IMR-90 (cell line): ENCODE measurements around the gene SVIL. TPM values are rescaled to one million over a fixed set of nuclear protein-coding genes. Genes with fewer than 3 reads are reported as not detected.
A peak's percentile ranks its signal among the peaks of the same experiment; 100 is the strongest.

Source experiments
- ATAC-seq: fragments of 200-7000 bp; cut with Tn5 transposase; 2 replicates; pipeline ENCODE4 v1.9.1; 2020; ENCODE audit warnings: low read depth, mild to moderate bottlenecking, moderate library complexity
- BruUV-seq: library from RNA; stranded (reverse); fragments of 400-500 nt; replicated peaks from 2 replicates; lab custom pipeline; 2021; lab: Mats Ljungman, UMichigan
- CTCF ChIA-PET: fragments of 300-600 bp; formaldehyde crosslinking; extraction: SDS; loops from one replicate; lab custom pipeline; 2021; ENCODE audit warnings: antibody characterized with exemption; lab: Yijun Ruan, JAX
- POLR2A ChIA-PET: fragments of 300-600 bp; sonication (Branson Sonifier 250); formaldehyde crosslinking; loops from one replicate; lab custom pipeline; 2022; ENCODE audit warnings: antibody characterized with exemption; ENCODE audit not compliant: unreplicated experiment; lab: Charles Lee
- DNase-seq: peaks from one replicate; pipeline ENCODE4 v3.0.0; 2013
- H2AFZ ChIP-seq: replicated peaks from 2 replicates; pipeline ENCODE3; 2013; ENCODE audit warnings: low read length, mild to moderate bottlenecking; ENCODE audit not compliant: poor library complexity
- H2AK5ac ChIP-seq: 2 replicates; pipeline ENCODE4 v1.6.1; 2013; ENCODE audit warnings: low read depth, low read length, inconsistent platforms
- H2AK9ac ChIP-seq: replicated peaks from 2 replicates; pipeline ENCODE3; 2013; ENCODE audit warnings: mild to moderate bottlenecking, low read depth, low read length, moderate library complexity; ENCODE audit not compliant: poor library complexity
- H2BK120ac ChIP-seq: 2 replicates; pipeline ENCODE4 v1.6.1; 2013; ENCODE audit warnings: low read depth, low read length, inconsistent platforms
- H2BK15ac ChIP-seq: 3 replicates; pipeline ENCODE4 v1.6.1; 2013; ENCODE audit warnings: low read depth, low read length, inconsistent platforms
- H2BK20ac ChIP-seq: 2 replicates; pipeline ENCODE4 v1.6.1; 2013; ENCODE audit warnings: low read depth, mild to moderate bottlenecking, inconsistent platforms, low read length, moderate library complexity
- H2BK5ac ChIP-seq: 2 replicates; pipeline ENCODE4 v1.6.1; 2013; ENCODE audit warnings: mild to moderate bottlenecking, low read depth, low read length, inconsistent platforms; ENCODE audit not compliant: poor library complexity, severe bottlenecking
- H3K14ac ChIP-seq: replicated peaks from 2 replicates; pipeline ENCODE4 v1.6.1; 2013; ENCODE audit warnings: low read depth, low read length, inconsistent platforms
- H3K18ac ChIP-seq: 2 replicates; pipeline ENCODE4 v1.6.1; 2013; ENCODE audit warnings: low read depth, low read length, control low read depth
- H3K23ac ChIP-seq: 2 replicates; pipeline ENCODE4 v1.6.1; 2013; ENCODE audit warnings: low read depth, low read length, inconsistent platforms
- H3K27ac ChIP-seq: 2 replicates; pipeline ENCODE4 v1.5.1; 2013; ENCODE audit warnings: mild to moderate bottlenecking, control low read depth, low read length; ENCODE audit not compliant: insufficient read depth
- H3K27me3 ChIP-seq: 2 replicates; pipeline ENCODE4 v1.6.1; 2013; ENCODE audit warnings: low read length; ENCODE audit not compliant: control insufficient read depth, insufficient read depth
- H3K36me3 ChIP-seq: 2 replicates; pipeline ENCODE4 v1.6.1; 2013; ENCODE audit warnings: low read length, mixed read lengths; ENCODE audit not compliant: control insufficient read depth, insufficient read depth
- H3K4ac ChIP-seq: 2 replicates; pipeline ENCODE4 v1.6.1; 2013; ENCODE audit warnings: low read depth, low read length, inconsistent platforms
- H3K4me1 ChIP-seq: 2 replicates; pipeline ENCODE4 v1.6.1; 2013; ENCODE audit warnings: low read length, mixed read lengths; ENCODE audit not compliant: control insufficient read depth, insufficient read depth
- H3K4me2 ChIP-seq: 2 replicates; pipeline ENCODE4 v1.6.1; 2013; ENCODE audit warnings: low read depth, mild to moderate bottlenecking, control low read depth, low read length, moderate library complexity
- H3K4me3 ChIP-seq: 2 replicates; pipeline ENCODE4 v1.5.1; 2013; ENCODE audit warnings: low read depth, mild to moderate bottlenecking, control low read depth, low read length, moderate library complexity; ENCODE audit not compliant: insufficient read depth
- H3K56ac ChIP-seq: 2 replicates; pipeline ENCODE4 v1.6.1; 2013; ENCODE audit warnings: low read length, inconsistent platforms; ENCODE audit not compliant: insufficient read depth; ENCODE audit errors: extremely low read depth
- H3K79me1 ChIP-seq, 2 experiments: 2 replicates each; pipeline ENCODE4 v1.6.1; 2013; ENCODE audit warnings: low read length in 2 of 2, inconsistent platforms in 1 of 2, low read depth in 1 of 2
- H3K9ac ChIP-seq: 2 replicates; pipeline ENCODE4 v1.6.1; 2013; ENCODE audit warnings: low read depth, low read length, control low read depth
- H3K9me1 ChIP-seq: 2 replicates; pipeline ENCODE4 v1.6.1; 2013; ENCODE audit warnings: low read length, inconsistent platforms; ENCODE audit not compliant: insufficient read depth
- H3K9me3 ChIP-seq: 2 replicates; pipeline ENCODE4 v1.6.1; 2013; ENCODE audit warnings: low read length; ENCODE audit not compliant: control insufficient read depth, insufficient read depth
- H4K20me1 ChIP-seq: 2 replicates; pipeline ENCODE4 v1.6.1; 2013; ENCODE audit warnings: low read length, inconsistent platforms; ENCODE audit not compliant: insufficient read depth
- H4K5ac ChIP-seq: 2 replicates; pipeline ENCODE4 v1.6.1; 2013; ENCODE audit warnings: mild to moderate bottlenecking, low read depth, low read length, control low read depth
- H4K8ac ChIP-seq, 2 experiments: 2 replicates each; pipeline ENCODE4 v1.6.1; 2013; ENCODE audit warnings: low read depth in 2 of 2, low read length in 2 of 2, control low read depth in 1 of 2, inconsistent platforms in 1 of 2
- H4K91ac ChIP-seq: 2 replicates; pipeline ENCODE4 v1.6.1; 2013; ENCODE audit warnings: low read depth, low read length, inconsistent platforms; ENCODE audit not compliant: insufficient read depth
- BHLHE40 ChIP-seq: fragments of 150-350 bp; IDR thresholded peaks from 2 replicates; pipeline ENCODE4 v1.6.1; 2016; ENCODE audit warnings: mild to moderate bottlenecking, low read depth, low read length
- CEBPB ChIP-seq: IDR thresholded peaks from 2 replicates; pipeline ENCODE4 v1.6.1; 2012; ENCODE audit warnings: low read depth, low read length, improper control_type of control experiment
- CHD1 ChIP-seq: IDR thresholded peaks from 2 replicates; pipeline ENCODE4 v1.6.1; 2012; ENCODE audit warnings: low read depth, low read length, improper control_type of control experiment
- MAZ ChIP-seq: IDR thresholded peaks from 2 replicates; pipeline ENCODE4 v1.6.1; 2012; ENCODE audit warnings: low read depth, mild to moderate bottlenecking, low read length, improper control_type of control experiment, moderate library complexity, borderline replicate concordance
- MXI1 ChIP-seq: IDR thresholded peaks from 2 replicates; pipeline ENCODE4 v1.6.1; 2012; ENCODE audit warnings: low read depth, mild to moderate bottlenecking, low read length, moderate library complexity, borderline replicate concordance
- NFE2L2 ChIP-seq: fragments of 150-350 bp; IDR thresholded peaks from 2 replicates; pipeline ENCODE4 v1.6.1; 2016; ENCODE audit warnings: low read depth, mild to moderate bottlenecking, low read length
- RAD21 ChIP-seq: IDR thresholded peaks from 2 replicates; pipeline ENCODE4 v1.6.1; 2012; ENCODE audit warnings: low read length, improper control_type of control experiment
- RCOR1 ChIP-seq: IDR thresholded peaks from 2 replicates; pipeline ENCODE4 v1.6.1; 2012; ENCODE audit warnings: mild to moderate bottlenecking, low read length, improper control_type of control experiment; ENCODE audit not compliant: insufficient replicate concordance
- RFX5 ChIP-seq: IDR thresholded peaks from 2 replicates; pipeline ENCODE4 v1.8.0; 2012; ENCODE audit warnings: low read depth, mild to moderate bottlenecking, low read length, moderate library complexity
- SMC3 ChIP-seq: fragments of 150-350 bp; IDR thresholded peaks from 2 replicates; pipeline ENCODE4 v1.6.1; 2016; ENCODE audit warnings: low read depth, mild to moderate bottlenecking, antibody characterized with exemption, low read length, moderate library complexity
- WGBS, 2 experiments: methylation state at CpG; one replicate each; pipeline versions ENCODE4 v1.1.5 to v1.1.7; 2013; ENCODE audit warnings: missing lambda C conversion rate in 2 of 2; ENCODE audit not compliant: insufficient read length in 1 of 2; ENCODE audit errors: extremely low coverage in 2 of 2; 5-methylcytosine and 5-hydroxymethylcytosine counted together
- dilution Hi-C: fragments of 300-500 bp; cut with HindIII; formaldehyde crosslinking; loops from one replicate; pipeline ENCODE4 v1.14.3; 2018; ENCODE audit warnings: low sequenced_read_pairs; ENCODE audit not compliant: unreplicated experiment
- in situ Hi-C: fragments of 300-500 bp; cut with MboI; formaldehyde crosslinking; loops from 3 replicates; pipeline ENCODE4 v1.14.3; 2019; ENCODE audit warnings: low sequenced_read_pairs, inconsistent platforms, mixed read lengths
- intact Hi-C: fragments of 100-400 bp; cut with micrococcal nuclease; formaldehyde crosslinking; loops from 2 replicates; pipeline ENCODE4 v1.10.0; 2022
- polyA plus RNA-seq, 3 experiments: library from polyadenylated mRNA; depleted of rRNA; stranded (reverse); fragments of >200 nt; gene quantifications; 2 replicates each; pipeline ENCODE4 v1.2.3, GENCODE V29; 2012; ENCODE audit warnings: low replicate concordance in 1 of 3
- total RNA-seq: library from RNA; depleted of rRNA; stranded (reverse); fragments of >200 nt; gene quantifications from 2 replicates; pipeline ENCODE4 v1.2.3, GENCODE V29; 2012
- TF ChIP-seq, protein P1 (sequence below): fragments of 150-350 bp; IDR thresholded peaks from 2 replicates; pipeline ENCODE4 v1.6.1; 2016; ENCODE audit warnings: low read depth, mild to moderate bottlenecking, low read length, moderate library complexity, borderline replicate concordance
- TF ChIP-seq, protein P2 (sequence below): conservative IDR thresholded peaks from 2 replicates; pipeline ENCODE4 v1.5.1; 2012; ENCODE audit warnings: mild to moderate bottlenecking, low read depth, low read length, improper control_type of control experiment
- TF ChIP-seq, protein P3 (sequence below): fragments of 150-350 bp; IDR thresholded peaks from 2 replicates; pipeline ENCODE4 v1.6.1; 2017; ENCODE audit warnings: mild to moderate bottlenecking, antibody characterized with exemption, low read length, low read depth

The SVIL gene
- total and polyA plus RNA-seq, 2 of the 4 experiments (the other 2 are of a cell fraction): 11.5 to 11.6 TPM

- Histone ChIP-seq H3K9ac (no peak overlapping the region), H2AK5ac (no peak overlapping the region), H3K4me3 (no peak overlapping the region), H3K9me3 (no peaks in the 10 kb centered on the region), H3K4ac (no peak overlapping the region), H3K14ac (0 out of 2 replicates have a peak overlapping the region, but pooled peaks have one; percentile 27), H3K27me3 (no peaks in the 10 kb centered on the region), H4K8ac (no peak overlapping the region), H3K36me3 (peaks cover 5% of the 10 kb centered on the region; the same call in 1 of the 2 replicates), H3K27ac (no peak overlapping the region), H2AK9ac (no peak overlapping the region), H3K56ac (no peak overlapping the region; the same call in 1 of the 2 replicates), H2BK20ac (no peak overlapping the region), H2BK5ac (no peak overlapping the region), H4K5ac (no peak overlapping the region), H3K79me1 (peaks cover 12 to 61% of the 10 kb centered on the region in 2 experiments; a peak in 3 of 4 replicates), H2BK15ac (no peak overlapping the region), H4K91ac (no peak overlapping the region), H3K23ac (no peak overlapping the region), H3K9me1 (peaks cover 7% of the 10 kb centered on the region), H2BK120ac (no peak overlapping the region), H4K20me1 (peaks cover 3% of the 10 kb centered on the region; the same call in 1 of the 2 replicates), H2AFZ (peak overlapping the region; percentile 15), H3K4me1 (peaks cover 8% of the 10 kb centered on the region), H3K4me2 (no peak overlapping the region), H3K18ac (no peak overlapping the region)
- ChIA-PET POLR2A (no interaction called here), CTCF (interaction anchor here (0.7 kb wide), 1 partner anchor 282 kb away, joined by 3 read pairs; no protein-coding TSS in a partner anchor)
- intact Hi-C loops: no loop called here
- DNase-seq (no peak), ATAC-seq (no peak)
- BruUV-seq: no TSS peak
- dilution Hi-C loops: no loop called here
- in situ Hi-C loops: no loop called here
- no peak for TF ChIP-seq MAZ
- TF ChIP-seq, protein P1, sequence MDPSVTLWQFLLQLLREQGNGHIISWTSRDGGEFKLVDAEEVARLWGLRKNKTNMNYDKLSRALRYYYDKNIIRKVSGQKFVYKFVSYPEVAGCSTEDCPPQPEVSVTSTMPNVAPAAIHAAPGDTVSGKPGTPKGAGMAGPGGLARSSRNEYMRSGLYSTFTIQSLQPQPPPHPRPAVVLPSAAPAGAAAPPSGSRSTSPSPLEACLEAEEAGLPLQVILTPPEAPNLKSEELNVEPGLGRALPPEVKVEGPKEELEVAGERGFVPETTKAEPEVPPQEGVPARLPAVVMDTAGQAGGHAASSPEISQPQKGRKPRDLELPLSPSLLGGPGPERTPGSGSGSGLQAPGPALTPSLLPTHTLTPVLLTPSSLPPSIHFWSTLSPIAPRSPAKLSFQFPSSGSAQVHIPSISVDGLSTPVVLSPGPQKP: no peak
- TF ChIP-seq, protein P2, sequence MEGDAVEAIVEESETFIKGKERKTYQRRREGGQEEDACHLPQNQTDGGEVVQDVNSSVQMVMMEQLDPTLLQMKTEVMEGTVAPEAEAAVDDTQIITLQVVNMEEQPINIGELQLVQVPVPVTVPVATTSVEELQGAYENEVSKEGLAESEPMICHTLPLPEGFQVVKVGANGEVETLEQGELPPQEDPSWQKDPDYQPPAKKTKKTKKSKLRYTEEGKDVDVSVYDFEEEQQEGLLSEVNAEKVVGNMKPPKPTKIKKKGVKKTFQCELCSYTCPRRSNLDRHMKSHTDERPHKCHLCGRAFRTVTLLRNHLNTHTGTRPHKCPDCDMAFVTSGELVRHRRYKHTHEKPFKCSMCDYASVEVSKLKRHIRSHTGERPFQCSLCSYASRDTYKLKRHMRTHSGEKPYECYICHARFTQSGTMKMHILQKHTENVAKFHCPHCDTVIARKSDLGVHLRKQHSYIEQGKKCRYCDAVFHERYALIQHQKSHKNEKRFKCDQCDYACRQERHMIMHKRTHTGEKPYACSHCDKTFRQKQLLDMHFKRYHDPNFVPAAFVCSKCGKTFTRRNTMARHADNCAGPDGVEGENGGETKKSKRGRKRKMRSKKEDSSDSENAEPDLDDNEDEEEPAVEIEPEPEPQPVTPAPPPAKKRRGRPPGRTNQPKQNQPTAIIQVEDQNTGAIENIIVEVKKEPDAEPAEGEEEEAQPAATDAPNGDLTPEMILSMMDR: no peak
- TF ChIP-seq BHLHE40: no peak
- no peak for TF ChIP-seq NFE2L2
- no peak for TF ChIP-seq SMC3
- TF ChIP-seq, protein P3, sequence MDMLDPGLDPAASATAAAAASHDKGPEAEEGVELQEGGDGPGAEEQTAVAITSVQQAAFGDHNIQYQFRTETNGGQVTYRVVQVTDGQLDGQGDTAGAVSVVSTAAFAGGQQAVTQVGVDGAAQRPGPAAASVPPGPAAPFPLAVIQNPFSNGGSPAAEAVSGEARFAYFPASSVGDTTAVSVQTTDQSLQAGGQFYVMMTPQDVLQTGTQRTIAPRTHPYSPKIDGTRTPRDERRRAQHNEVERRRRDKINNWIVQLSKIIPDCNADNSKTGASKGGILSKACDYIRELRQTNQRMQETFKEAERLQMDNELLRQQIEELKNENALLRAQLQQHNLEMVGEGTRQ: no peak
- TF ChIP-seq RAD21: no peak
- no peak for TF ChIP-seq CEBPB
- TF ChIP-seq RCOR1: no peak
- TF ChIP-seq RFX5: no peak
- TF ChIP-seq MXI1: no peak
- TF ChIP-seq CHD1: no peak
- 100% methylated on average over 1 of the region's 3 CpGs; no CpG with 5 or more reads in 1 of the 2 experiments for WGBS, 2 experiments
These were observed 56.3 kb downstream of the SVIL start for GRCh38 chr10:29578457-29578856.
